Cardiac muscle cell (in vitro differentiated cells and primary cell): ENCODE results near the gene PEAK3. TPM values are rescaled to one million over a fixed set of nuclear protein-coding genes. Genes with fewer than 3 reads are reported as not detected.

Source experiments
- DNase-seq, 2 donors: peaks; one replicate each; pipeline versions ENCODE4 v3.0.0 to v3.0.0-alpha.2; 2010 to 2017; ENCODE audit warnings: low read depth in 1 of 2, low spot score in 1 of 2
- H3K27ac ChIP-seq: fragments of 200-600 bp; sonication (generic); 2 replicates; pipeline ENCODE4 v1.5.1; 2016
- H3K27me3 ChIP-seq: fragments of 200-600 bp; sonication (generic); 2 replicates; pipeline ENCODE4 v1.6.0; 2016; ENCODE audit warnings: control low read depth
- H3K36me3 ChIP-seq: fragments of 200-600 bp; sonication (generic); 2 replicates; pipeline ENCODE4 v1.5.1; 2016; ENCODE audit warnings: control low read depth
- H3K4me1 ChIP-seq: fragments of 200-600 bp; sonication (generic); 2 replicates; pipeline ENCODE4 v1.8.1; 2017; ENCODE audit warnings: low read depth, mild to moderate bottlenecking, mixed run types
- H3K4me3 ChIP-seq: fragments of 200-600 bp; sonication (generic); 2 replicates; pipeline ENCODE4 v1.5.1; 2016; ENCODE audit warnings: mild to moderate bottlenecking
- H3K9me3 ChIP-seq: fragments of 200-600 bp; sonication (generic); 2 replicates; pipeline ENCODE4 v1.5.1; 2017; ENCODE audit warnings: low read depth, mild to moderate bottlenecking, control low read depth
- CTCF ChIP-seq: IDR thresholded peaks from 2 replicates; pipeline ENCODE4 v1.5.1; 2012; ENCODE audit warnings: low read depth, mild to moderate bottlenecking, low read length
- polyA plus RNA-seq: library from polyadenylated mRNA; unstranded; fragments of >200 nt; fragmentation: Nextera tagmentation; extraction: Ambion mirVana; gene quantifications from 2 replicates; pipeline ENCODE4 v1.2.1, GENCODE V29; 2016
- total RNA-seq: library from RNA; depleted of rRNA; stranded (reverse); fragments of >200 nt; gene quantifications from 2 replicates; pipeline ENCODE4 v1.2.3, GENCODE V29; 2016

Gene PEAK3
- total and polyA plus RNA-seq, 2 experiments from 2014 or later: 0.06 to 0.48 TPM

- H3K36me3 ChIP-seq: peaks cover 37% of the 10 kb centered on the region
Observed at GRCh38 chr19:2224754-2225349, 57.1 kb downstream of the PEAK3 start.

More at GRCh38 chr19:2224754-2225349, 57.1 kb downstream of the PEAK3 start:
- Histone ChIP-seq H3K4me3 (no peak overlapping the region), H3K4me1 (no peaks in the 10 kb centered on the region), H3K9me3 (no peaks in the 10 kb centered on the region), H3K27ac (no peak overlapping the region), H3K27me3 (no peaks in the 10 kb centered on the region)
- no peak for DNase-seq
- TF ChIP-seq CTCF: no peak

Other genes with a start within 250 kb of the PEAK3 start
- 72.5 and 76.6 TPM in 2 replicates for gene MKNK2, start 230.9 kb downstream of the PEAK3 start, total RNA-seq
- 72.8 and 87.2 TPM in 2 replicates for gene MKNK2, start 230.9 kb downstream of the PEAK3 start, polyA plus RNA-seq
- 15.1 and 17.4 TPM in 2 replicates for gene MOB3A, start 185.8 kb downstream of the PEAK3 start, total RNA-seq
- 21.6 and 22.0 TPM in 2 replicates for gene MOB3A, start 185.8 kb downstream of the PEAK3 start, polyA plus RNA-seq
- 10.5 and 11.6 TPM in 2 replicates for gene IZUMO4, start 185.3 kb downstream of the PEAK3 start, total RNA-seq
- 2.6 and 4.9 TPM in 2 replicates for gene IZUMO4, start 185.3 kb downstream of the PEAK3 start, polyA plus RNA-seq
- gene AP3D1, start 130.6 kb downstream of the PEAK3 start, total RNA-seq: 118 and 125 TPM in 2 replicates
- 112 and 115 TPM in 2 replicates for gene AP3D1, start 130.6 kb downstream of the PEAK3 start, polyA plus RNA-seq
- gene DOT1L, start 118.2 kb downstream of the PEAK3 start, total RNA-seq: 25.3 and 53.8 TPM in 2 replicates
- 15.6 and 19.1 TPM in 2 replicates for gene DOT1L, start 118.2 kb downstream of the PEAK3 start, polyA plus RNA-seq
- gene PLEKHJ1, start 45.8 kb downstream of the PEAK3 start, total RNA-seq: 255 and 361 TPM in 2 replicates
- gene PLEKHJ1, start 45.8 kb downstream of the PEAK3 start, polyA plus RNA-seq: 297 and 342 TPM in 2 replicates
- gene SF3A2, start 45.4 kb downstream of the PEAK3 start, total RNA-seq: 60.6 and 66.9 TPM in 2 replicates
- gene SF3A2, start 45.4 kb downstream of the PEAK3 start, polyA plus RNA-seq: 110 and 111 TPM in 2 replicates
- 24.1 and 45.6 TPM in 2 replicates for gene AMH, start 32.9 kb downstream of the PEAK3 start, total RNA-seq
- gene AMH, start 32.9 kb downstream of the PEAK3 start, polyA plus RNA-seq: 23.2 and 71.4 TPM in 2 replicates
- 1.9 and 5.4 TPM in 2 replicates for gene JSRP1, start 25.8 kb downstream of the PEAK3 start, total RNA-seq
- gene JSRP1, start 25.8 kb downstream of the PEAK3 start, polyA plus RNA-seq: 0.79 and 4.2 TPM in 2 replicates
- gene LINGO3, start 26.0 kb upstream of the PEAK3 start, total RNA-seq: 2.1 and 3.1 TPM in 2 replicates
- 0.23 and 1.4 TPM in 2 replicates for gene LINGO3, start 26.0 kb upstream of the PEAK3 start, polyA plus RNA-seq
- gene LSM7, start 46.4 kb upstream of the PEAK3 start, total RNA-seq: 231 and 424 TPM in 2 replicates
- 157 and 176 TPM in 2 replicates for gene LSM7, start 46.4 kb upstream of the PEAK3 start, polyA plus RNA-seq
- gene SPPL2B, start 46.5 kb upstream of the PEAK3 start, total RNA-seq: 95.3 and 132 TPM in 2 replicates
- 90.4 and 90.9 TPM in 2 replicates for gene SPPL2B, start 46.5 kb upstream of the PEAK3 start, polyA plus RNA-seq
- gene TMPRSS9, start 78.1 kb upstream of the PEAK3 start, total RNA-seq: not detected in 2 replicates
- gene TMPRSS9, start 78.1 kb upstream of the PEAK3 start, polyA plus RNA-seq: not detected in 2 replicates
- 76.7 and 93.0 TPM in 2 replicates for gene TIMM13, start 145.4 kb upstream of the PEAK3 start, total RNA-seq
- gene TIMM13, start 145.4 kb upstream of the PEAK3 start, polyA plus RNA-seq: 287 and 292 TPM in 2 replicates
- gene LMNB2, start 174.8 kb upstream of the PEAK3 start, total RNA-seq: 78.6 and 127 TPM in 2 replicates
- gene LMNB2, start 174.8 kb upstream of the PEAK3 start, polyA plus RNA-seq: 42.5 and 66.9 TPM in 2 replicates
- gene GADD45B, start 194.0 kb upstream of the PEAK3 start, total RNA-seq: 44.8 and 75.2 TPM in 2 replicates
- 30.5 and 66.4 TPM in 2 replicates for gene GADD45B, start 194.0 kb upstream of the PEAK3 start, polyA plus RNA-seq